HCT116 (cell line): ENCODE results near the gene AATF. TPM values are rescaled to one million over a fixed set of nuclear protein-coding genes. Genes with fewer than 3 reads are reported as not detected.

Source experiments
- ATAC-seq: fragments of 200-7000 bp; cut with Tn5 transposase; 2 replicates; pipeline ENCODE4 v1.9.1; 2020; ENCODE audit warnings: mild to moderate bottlenecking, moderate library complexity
- Bru-seq: library from RNA; stranded (reverse); fragments of 400-500 nt; gene quantifications from one replicate; lab custom pipeline; 2021; lab: Mats Ljungman, UMichigan
- BruChase-seq, 2 experiments: library from RNA; stranded (reverse); fragments of 400-500 nt; gene quantifications; one replicate each; lab custom pipeline; 2021; lab: Mats Ljungman, UMichigan
- BruUV-seq: library from RNA; stranded (reverse); fragments of 400-500 nt; replicated peaks from 2 replicates; lab custom pipeline; 2021; lab: Mats Ljungman, UMichigan
- CTCF ChIA-PET: fragments of 300-600 bp; sonication (Branson Sonifier 250); formaldehyde crosslinking; loops from one replicate; lab custom pipeline; 2021; ENCODE audit warnings: antibody characterized with exemption; lab: Charles Lee
- POLR2A ChIA-PET: fragments of 300-600, 350-600 bp; sonication (Branson Sonifier 250); formaldehyde crosslinking; loops from one replicate; lab custom pipeline; 2021; ENCODE audit warnings: antibody characterized with exemption; lab: Charles Lee
- RAD21 ChIA-PET, 2 experiments: fragments of 300-600 bp; sonication (Branson Sonifier 250); formaldehyde crosslinking; loops; one replicate each; lab custom pipeline; 2023; ENCODE audit warnings: low total read pairs in 2 of 2; ENCODE audit not compliant: uncharacterized antibody in 2 of 2, unreplicated experiment in 2 of 2, low non-redundant PET in 1 of 2; lab: Charles Lee
- DNase-seq: peaks from one replicate; pipeline ENCODE4 v3.0.0-alpha.2; 2010; ENCODE audit warnings: low read depth, low spot score
- H2AFZ ChIP-seq: fragments of 200-600 bp; shearing (Covaris generic), sonication (generic); 2 replicates; pipeline ENCODE4 v1.6.1; 2017; ENCODE audit warnings: low read depth, mixed run types, mixed read lengths, antibody characterized with exemption, low read length; ENCODE audit not compliant: poor library complexity, severe bottlenecking
- H3K27ac ChIP-seq: 2 replicates; pipeline ENCODE4 v1.5.1; 2012; ENCODE audit warnings: low read depth, low read length
- H3K27me3 ChIP-seq: fragments of 200-600 bp; sonication (generic); 2 replicates; pipeline ENCODE4 v1.6.1; 2016; ENCODE audit warnings: mixed run types, low read length, mixed read lengths; ENCODE audit not compliant: insufficient read depth
- H3K36me3 ChIP-seq, 2 experiments: fragments of 200-500 bp in 1 of 2; fragments of 200-600 bp in 1 of 2; sonication (Bioruptor generic) in 1 of 2; sonication (generic) in 1 of 2; 2 replicates each; pipeline versions ENCODE4 v1.5.1 to v1.6.1; 2014 to 2016; ENCODE audit warnings: low read length in 2 of 2, inconsistent platforms in 1 of 2, mixed read lengths in 1 of 2, mixed run types in 1 of 2; ENCODE audit not compliant: insufficient read depth in 2 of 2, control insufficient read depth in 1 of 2
- H3K4me1 ChIP-seq, 2 experiments: fragments of 200-600 bp in 1 of 2; sonication (generic) in 1 of 2; 2 replicates each; pipeline versions ENCODE4 v1.5.1 to v1.6.1; 2012 to 2017; ENCODE audit warnings: low read length in 2 of 2, inconsistent platforms in 1 of 2, mild to moderate bottlenecking in 1 of 2, mixed read lengths in 1 of 2, mixed run types in 1 of 2, moderate library complexity in 1 of 2; ENCODE audit not compliant: insufficient read depth in 2 of 2, control insufficient read depth in 1 of 2
- H3K4me2 ChIP-seq: fragments of 200-600 bp; sonication (generic); 2 replicates; pipeline ENCODE4 v1.6.1; 2017; ENCODE audit warnings: mixed run types, low read length, mixed read lengths
- H3K4me3 ChIP-seq, 2 experiments: fragments of 200-600 bp in 1 of 2; sonication (generic) in 1 of 2; replicated peaks in 1 of 2; 2 replicates each; pipeline ENCODE4 v1.5.1; 2011 to 2016; ENCODE audit warnings: low read length in 2 of 2, control low read depth in 1 of 2, low read depth in 1 of 2, mild to moderate bottlenecking in 1 of 2, mixed read lengths in 1 of 2, mixed run types in 1 of 2
- H3K79me2 ChIP-seq: fragments of 200-600 bp; sonication (generic); 2 replicates; pipeline ENCODE4 v1.6.1; 2017; ENCODE audit warnings: mild to moderate bottlenecking, mixed run types, low read length, moderate library complexity, mixed read lengths; ENCODE audit not compliant: insufficient read depth
- H3K9ac ChIP-seq: fragments of 200-600 bp; sonication (generic); 2 replicates; pipeline ENCODE4 v1.6.1; 2016; ENCODE audit warnings: low read length, mixed read lengths
- H3K9me2 ChIP-seq: fragments of 200-600 bp; sonication (generic), shearing (Covaris generic); 2 replicates; pipeline ENCODE4 v1.6.1; 2017; ENCODE audit warnings: mixed run types, mild to moderate bottlenecking, moderate library complexity; ENCODE audit not compliant: insufficient read depth
- H3K9me3 ChIP-seq, 2 experiments: fragments of 200-500 bp in 1 of 2; fragments of 200-600 bp in 1 of 2; sonication (Bioruptor generic) in 1 of 2; sonication (generic) in 1 of 2; 2 replicates each; pipeline ENCODE4 v1.6.1; 2014 to 2017; ENCODE audit warnings: low read length in 2 of 2, mixed read lengths in 2 of 2, inconsistent platforms in 1 of 2, low read depth in 1 of 2, mild to moderate bottlenecking in 1 of 2, mixed run types in 1 of 2, moderate library complexity in 1 of 2; ENCODE audit not compliant: control insufficient read depth in 1 of 2, insufficient read depth in 1 of 2
- H4K20me1 ChIP-seq: fragments of 200-600 bp; sonication (generic), shearing (Covaris generic); 2 replicates; pipeline ENCODE4 v1.6.1; 2017; ENCODE audit warnings: mixed run types, mild to moderate bottlenecking, moderate library complexity; ENCODE audit not compliant: insufficient read depth
- ATF3 ChIP-seq: IDR thresholded peaks from 2 replicates; pipeline ENCODE4 v1.6.1; 2012
- CBX3 ChIP-seq: IDR thresholded peaks from 2 replicates; pipeline ENCODE4 v1.6.1; 2012; ENCODE audit warnings: low read depth
- CEBPB ChIP-seq: IDR thresholded peaks from 2 replicates; pipeline ENCODE4 v1.6.1; 2012; ENCODE audit warnings: low read depth
- CTCF ChIP-seq, 3 experiments: fragments of 200-600 bp in 1 of 3; sonication (generic) in 1 of 3; IDR thresholded peaks in 2 of 3; conservative IDR thresholded peaks in 1 of 3; 2 replicates each; pipeline ENCODE4 v1.5.1; 2012 to 2017; ENCODE audit warnings: low read depth in 2 of 3, low read length in 2 of 3, antibody characterized with exemption in 1 of 3, borderline replicate concordance in 1 of 3, control low read depth in 1 of 3, mild to moderate bottlenecking in 1 of 3, mixed read lengths in 1 of 3, mixed run types in 1 of 3, moderate library complexity in 1 of 3; ENCODE audit not compliant: insufficient read depth in 1 of 3
- EGR1 ChIP-seq: IDR thresholded peaks from 2 replicates; pipeline ENCODE4 v1.6.1; 2012; ENCODE audit warnings: low read depth
- ELF1 ChIP-seq: IDR thresholded peaks from 2 replicates; pipeline ENCODE4 v1.6.1; 2012; ENCODE audit warnings: low read depth, borderline replicate concordance
- EZH2 ChIP-seq: fragments of 200-600 bp; sonication (generic); IDR thresholded peaks from 2 replicates; pipeline ENCODE4 v1.6.1; 2017; ENCODE audit warnings: antibody characterized with exemption, mixed run types
- EZH2phosphoT487 ChIP-seq: fragments of 200-600 bp; IDR thresholded peaks from 2 replicates; pipeline ENCODE4 v1.6.1; 2018; ENCODE audit warnings: antibody characterized with exemption, borderline replicate concordance
- FOSL1 ChIP-seq: IDR thresholded peaks from 2 replicates; pipeline ENCODE4 v1.6.1; 2012; ENCODE audit warnings: low read depth
- JUND ChIP-seq: IDR thresholded peaks from 2 replicates; pipeline ENCODE4 v1.6.1; 2012
- MAX ChIP-seq: IDR thresholded peaks from 2 replicates; pipeline ENCODE4 v1.6.1; 2012
- POLR2A ChIP-seq: IDR thresholded peaks from 2 replicates; pipeline ENCODE4 v1.7.0; 2011; ENCODE audit warnings: borderline replicate concordance; ENCODE audit not compliant: insufficient read depth, insufficient read length; ENCODE audit errors: extremely low read depth
- POLR2AphosphoS5 ChIP-seq: IDR thresholded peaks from 2 replicates; pipeline ENCODE4 v1.6.1; 2011; ENCODE audit warnings: mild to moderate bottlenecking, low read depth, low read length, moderate library complexity
- RAD21 ChIP-seq: IDR thresholded peaks from 2 replicates; pipeline ENCODE4 v1.6.1; 2012; ENCODE audit warnings: low read depth, mild to moderate bottlenecking
- SIN3A ChIP-seq: IDR thresholded peaks from 2 replicates; pipeline ENCODE4 v1.6.1; 2012; ENCODE audit warnings: low read depth
- SP1 ChIP-seq: IDR thresholded peaks from 2 replicates; pipeline ENCODE4 v1.6.1; 2012; ENCODE audit warnings: low read depth
- SRF ChIP-seq: IDR thresholded peaks from 2 replicates; pipeline ENCODE4 v1.6.1; 2012; ENCODE audit warnings: low read depth
- TCF7L2 ChIP-seq: IDR thresholded peaks from 2 replicates; pipeline ENCODE4 v1.7.0; 2011; ENCODE audit warnings: borderline replicate concordance, inconsistent platforms; ENCODE audit not compliant: insufficient read depth, insufficient read length; ENCODE audit errors: extremely low read depth
- YY1 ChIP-seq: IDR thresholded peaks from 2 replicates; pipeline ENCODE4 v1.6.1; 2011; ENCODE audit warnings: low read length, low read depth, moderate library complexity, mild to moderate bottlenecking; ENCODE audit not compliant: insufficient replicate concordance; ENCODE audit errors: extremely low read depth
- ZBTB33 ChIP-seq: IDR thresholded peaks from 2 replicates; pipeline ENCODE4 v1.6.1; 2011; ENCODE audit warnings: mild to moderate bottlenecking, low read length, moderate library complexity; ENCODE audit not compliant: insufficient replicate concordance; ENCODE audit errors: extremely low read depth
- ZFX ChIP-seq: fragments of 450-650 bp; IDR thresholded peaks from 2 replicates; pipeline ENCODE4 v1.6.1; 2017
- ZNF274 ChIP-seq: fragments of 200-500 bp; sonication (Bioruptor generic); IDR thresholded peaks from 2 replicates; pipeline ENCODE4 v1.6.1; 2014; ENCODE audit warnings: mild to moderate bottlenecking, low read depth, low read length, inconsistent platforms
- intact Hi-C: fragments of 100-400 bp; cut with micrococcal nuclease; formaldehyde crosslinking; loops from 2 replicates; pipeline ENCODE4 v1.10.0; 2022
- long read RNA-seq: library from polyadenylated mRNA; unstranded; transcript quantifications from one replicate; pipeline ENCODE4 v2.0.0, GENCODE V29; 2021; ENCODE audit not compliant: unreplicated experiment
- polyA plus RNA-seq: library from polyadenylated mRNA; unstranded; fragments of >200 nt; gene quantifications from 2 replicates; pipeline ENCODE4 v1.2.1, GENCODE V29; 2012; ENCODE audit warnings: missing spikeins
- total RNA-seq: library from RNA; stranded (reverse); gene quantifications from one replicate; pipeline ENCODE4 v1.2.1, GENCODE V29; 2021; ENCODE audit not compliant: unreplicated experiment

AATF gene
- total RNA-seq (105 TPM), Bru-seq, nascent RNA (percentile 93 among the genes with signal in this experiment), BruChase-seq, experiment 1, labeled RNA remaining after a 6-hour chase (percentile 88 among the genes with signal in this experiment), BruChase-seq, experiment 2, labeled RNA remaining after a 2-hour chase (percentile 86 among the genes with signal in this experiment)
- polyA plus RNA-seq = 153 and 200 TPM in 2 replicates
- long read RNA-seq, transcript AATF-208 (12 exons, 2,141 nt) = major isoform, 222 of 265 reads
- long read RNA-seq, transcript AATF-203 (1 exons, 2,044 nt) = minor isoform, 8 of 265 reads
- long read RNA-seq, partial matches to known transcripts = 14 of 265 reads
- long read RNA-seq, other reads (novel, unspliced or antisense) = 21 of 265 reads

- no peaks in the 10 kb centered on the region for H3K9me3 ChIP-seq
- H4K20me1 ChIP-seq = no peaks in the 10 kb centered on the region
- no peaks in the 10 kb centered on the region for H3K27me3 ChIP-seq
- peak; percentile 89 for DNase-seq
- peak; percentile 99 for ATAC-seq
- H3K79me2 ChIP-seq = peaks cover 51% of the 10 kb centered on the region
- peaks cover 3 to 22% of the 10 kb centered on the region in 2 experiments; a peak in 3 of 4 replicates for H3K4me1 ChIP-seq
- H2AFZ ChIP-seq = peak within 1 kb of the TSS; percentile 59
- ChIA-PET RAD21 (no interaction called here), CTCF (no interaction called here), POLR2A (interaction anchor here (1.3 to 1.4 kb wide), 3 partner anchors 28 to 161 kb away, joined by 3 to 5 read pairs (median 3); no protein-coding TSS in a partner anchor)
- peaks cover 26 to 38% of the 10 kb centered on the region in 2 experiments for H3K36me3 ChIP-seq
- no peaks in the 10 kb centered on the region for H3K9me2 ChIP-seq
- peak within 1 kb of the TSS; percentile 91 for H3K27ac ChIP-seq
- peak within 1 kb of the TSS; percentile 85 for H3K4me2 ChIP-seq
- BruUV-seq = no TSS peak
- H3K4me3 ChIP-seq = peak within 1 kb of the TSS; percentile 81
- peak within 1 kb of the TSS; percentile 96 for H3K9ac ChIP-seq
- intact Hi-C loops = loop anchor here (2.0 kb wide), 1 partner anchor 28 kb away; no protein-coding TSS in a partner anchor
- no peak for TF ChIP-seq JUND
- TF ChIP-seq CBX3 = peak; percentile 100
- TF ChIP-seq TCF7L2 = peak; percentile 29
- TF ChIP-seq ZFX = peak; percentile 88
- peak; percentile 80 for TF ChIP-seq SP1
- TF ChIP-seq POLR2A = peak; percentile 73
- no peak for TF ChIP-seq ZNF274
- TF ChIP-seq ATF3 = no peak
- TF ChIP-seq CEBPB = 0 out of 2 replicates have a peak, but pooled peaks have one; percentile 16
- TF ChIP-seq RAD21 = 0 out of 2 replicates have a peak, but pooled peaks have one; percentile 15
- TF ChIP-seq SIN3A = no peak
- TF ChIP-seq ELF1 = peak; percentile 99
- peak; percentile 91 for TF ChIP-seq POLR2AphosphoS5
- no peak for TF ChIP-seq CTCF (IDR thresholded peaks at IDR 0.05 in 2 of 3, conservative IDR thresholded peaks at IDR 0.05 in 1 of 3; ENCODE audit: borderline replicate concordance in 1 of 3, insufficient read depth in 1 of 3, low read depth in 2 of 3, low read length in 2 of 3)
- TF ChIP-seq EGR1 = peak; percentile 35; the same call in 1 of the 2 replicates
- no peak for TF ChIP-seq ZBTB33
- no peak for TF ChIP-seq EZH2
- TF ChIP-seq EZH2phosphoT487 = no peak
- peak; percentile 23 for TF ChIP-seq YY1
- no peak for TF ChIP-seq SRF
- TF ChIP-seq FOSL1 = no peak
- TF ChIP-seq MAX = peak; percentile 100
Measured at GRCh38 chr17:36948717-36949460, at the start of gene AATF. AATF (plus strand) TSS chr17:36948954; CDS start chr17:36949126, 172 bp downstream.
